Ectodermal cell (in vitro differentiated cells): Measurements from ENCODE around the gene SMU1.

ENCODE experiments used
- H3K27ac ChIP-seq: 2 replicates; pipeline ENCODE4 v1.7.0; 2013; ENCODE audit warnings: mild to moderate bottlenecking, low read depth, low read length; ENCODE audit not compliant: insufficient read depth, poor library complexity, severe bottlenecking
- H3K27me3 ChIP-seq: 2 replicates; pipeline ENCODE4 v1.7.0; 2013; ENCODE audit warnings: mild to moderate bottlenecking, low read length; ENCODE audit not compliant: insufficient read depth, control insufficient read depth, poor library complexity, severe bottlenecking
- H3K36me3 ChIP-seq: one replicate; pipeline ENCODE4 v1.7.0; 2013; ENCODE audit warnings: low read length; ENCODE audit not compliant: control insufficient read depth, insufficient read depth
- H3K4me1 ChIP-seq: one replicate; pipeline ENCODE4 v1.7.0; 2013; ENCODE audit warnings: low read length; ENCODE audit not compliant: control insufficient read depth, insufficient read depth
- H3K4me3 ChIP-seq: 2 replicates; pipeline ENCODE4 v1.7.0; 2013; ENCODE audit warnings: low read depth, low read length, control low read depth; ENCODE audit not compliant: insufficient read depth
- H3K9me3 ChIP-seq: 2 replicates; pipeline ENCODE4 v1.7.0; 2013; ENCODE audit warnings: mild to moderate bottlenecking, low read length, moderate library complexity; ENCODE audit not compliant: control insufficient read depth
- WGBS, 2 experiments: methylation state at CpG; one replicate each; pipeline ENCODE4 v1.1.7; 2013; ENCODE audit warnings: missing lambda C conversion rate in 2 of 2; 5-methylcytosine and 5-hydroxymethylcytosine counted together

The SMU1 gene

DNA sequence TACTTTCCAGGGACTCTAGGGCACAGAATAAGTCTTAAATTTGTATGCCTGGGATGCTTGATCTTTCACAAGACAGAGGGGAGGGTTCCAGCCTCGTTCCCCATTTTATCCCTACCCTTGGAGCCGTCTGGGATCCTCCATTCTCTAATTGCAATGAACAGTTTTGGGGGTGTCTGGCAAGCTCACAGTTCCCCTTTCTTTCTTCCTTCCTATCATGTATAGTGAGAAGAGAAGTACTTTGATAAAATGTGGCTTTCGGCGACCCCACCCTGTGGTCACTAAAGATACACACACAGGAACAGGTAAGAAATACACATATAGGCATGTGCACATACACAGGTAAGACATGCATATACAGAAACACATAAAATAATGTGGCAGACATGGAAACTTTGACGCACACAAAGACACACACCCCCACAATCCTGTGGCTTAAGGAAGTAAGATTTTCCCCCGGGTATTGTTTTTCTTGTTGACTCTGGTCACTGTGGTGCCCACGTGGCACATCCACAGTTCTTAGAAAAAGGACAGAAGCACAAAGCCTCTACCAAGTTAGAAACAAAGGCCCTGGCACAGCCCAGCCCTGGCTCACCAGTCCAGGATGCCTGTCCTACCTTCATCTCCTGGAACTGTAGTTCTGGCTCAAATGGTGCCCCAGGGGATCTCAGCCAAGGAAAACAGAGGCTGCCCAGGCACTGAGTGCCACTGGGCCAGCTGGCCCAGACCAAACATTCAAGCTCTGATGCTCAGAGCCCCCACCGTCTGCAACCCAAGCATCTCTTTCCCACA, 6.3 kb upstream of the SMU1 start:
- 82 to 83% methylated on average over 6 of the region's 8 CpGs for WGBS, 2 experiments
- Histone ChIP-seq H3K36me3 (no peaks in the 10 kb centered on the region), H3K27ac (no peak overlapping the region), H3K4me3 (no peak overlapping the region), H3K4me1 (peaks cover 5% of the 10 kb centered on the region), H3K27me3 (peaks cover 4% of the 10 kb centered on the region), H3K9me3 (no peaks in the 10 kb centered on the region)

DNA sequence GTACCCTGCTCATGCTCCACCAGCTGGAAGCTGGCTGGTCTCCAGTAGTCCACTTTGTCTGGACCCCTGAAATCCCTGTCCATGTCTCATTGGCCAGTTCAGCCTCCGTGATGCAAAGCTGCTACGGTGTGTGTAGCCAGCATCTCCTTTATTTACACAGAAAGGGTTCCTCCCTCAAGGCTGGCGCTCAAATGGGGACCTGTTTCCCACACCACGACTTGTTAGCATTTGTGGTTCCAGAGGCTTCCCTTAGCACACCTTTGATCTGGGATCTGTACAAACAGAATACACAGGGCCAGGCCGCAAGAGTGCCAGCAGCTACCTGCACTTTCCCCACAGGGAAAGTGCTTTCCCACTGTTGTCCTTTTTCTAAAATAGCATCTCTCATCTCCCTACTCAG, 5.7 kb upstream of the SMU1 start:
- H3K27ac ChIP-seq: no peak overlapping the region
- WGBS, 2 experiments: 85 to 91% methylated on average over 5 of the region's 5 CpGs
- H3K4me3 ChIP-seq: no peak overlapping the region
- H3K27me3 ChIP-seq: peaks cover 4% of the 10 kb centered on the region
- H3K36me3 ChIP-seq: no peaks in the 10 kb centered on the region
- H3K4me1 ChIP-seq: peaks cover 5% of the 10 kb centered on the region
- H3K9me3 ChIP-seq: no peaks in the 10 kb centered on the region

DNA sequence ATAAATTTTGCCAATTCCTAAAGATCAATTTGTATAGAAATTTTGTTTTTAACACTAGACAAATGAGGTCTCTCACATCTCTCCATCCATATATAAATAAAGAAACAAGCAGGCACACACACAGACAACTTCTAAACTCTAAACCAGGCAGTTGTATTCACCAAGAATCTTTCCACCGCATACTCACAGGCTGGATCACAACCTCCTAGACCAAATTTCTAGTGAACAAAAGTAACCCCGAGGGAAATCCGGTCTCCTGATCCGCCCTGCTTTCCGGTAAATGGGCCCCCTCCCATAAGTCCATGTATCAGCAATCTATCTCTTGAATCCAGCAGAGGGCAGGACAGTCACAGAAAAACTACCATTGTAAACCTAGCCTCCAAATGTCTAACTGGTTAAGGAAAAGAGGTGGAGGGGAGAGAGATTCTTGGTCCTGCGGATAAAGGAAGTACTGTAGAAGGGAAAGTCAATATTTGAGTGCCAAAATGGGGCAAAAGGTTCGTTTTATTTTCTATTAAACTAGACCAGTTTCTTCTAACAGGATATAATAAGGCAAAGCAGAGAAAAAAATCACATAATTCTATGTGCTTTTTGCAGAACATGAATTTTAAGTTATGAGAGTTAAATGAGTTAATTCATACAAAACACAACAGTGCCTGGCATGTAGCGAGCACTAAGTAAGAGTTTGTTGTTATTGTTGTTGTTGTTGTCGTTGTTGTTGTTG, 4.8 kb upstream of the SMU1 start:
- H3K4me1 ChIP-seq: peaks cover 5% of the 10 kb centered on the region
- H3K4me3 ChIP-seq: peak overlapping the region; percentile 13
- H3K36me3 ChIP-seq: no peaks in the 10 kb centered on the region
- no peaks in the 10 kb centered on the region for H3K9me3 ChIP-seq
- peaks cover 4% of the 10 kb centered on the region for H3K27me3 ChIP-seq
- WGBS, 2 experiments: 24 to 28% methylated on average over 8 to 9 of the region's 9 CpGs
- H3K27ac ChIP-seq: no peak overlapping the region

GRCh38 chr9:33080534-33080933, 4.1 kb upstream of the SMU1 start:
- 86 to 88% methylated on average over 6 of the region's 6 CpGs for WGBS, 2 experiments
- H3K4me3 ChIP-seq: peak overlapping the region; percentile 13

DNA sequence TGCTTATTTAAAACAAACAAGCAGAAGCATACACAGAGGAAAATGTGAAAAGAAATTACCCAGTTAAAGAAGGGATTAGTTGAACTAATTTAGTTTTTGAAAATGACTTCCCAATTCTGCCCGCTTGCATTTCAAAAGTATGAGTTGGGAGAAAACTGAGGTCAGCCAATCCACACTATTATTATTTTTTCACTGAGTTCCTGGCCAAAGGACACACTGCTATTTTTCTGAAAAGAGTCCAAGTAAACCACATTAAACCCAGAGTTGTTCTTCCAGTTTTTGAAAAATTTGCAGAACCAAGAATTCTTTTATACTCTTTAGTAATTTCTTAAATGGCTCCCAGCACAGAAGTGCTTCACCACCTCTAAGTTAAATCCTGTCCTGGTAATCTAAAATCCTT, 7.5 kb downstream of the SMU1 start:
- H3K9me3 ChIP-seq: no peaks in the 10 kb centered on the region
- no peak overlapping the region for H3K4me3 ChIP-seq
- 79 to 96% methylated on average over 1 of the region's 1 CpG for WGBS, 2 experiments
- no peaks in the 10 kb centered on the region for H3K27me3 ChIP-seq
- peaks cover 30% of the 10 kb centered on the region for H3K36me3 ChIP-seq
- no peak overlapping the region for H3K27ac ChIP-seq
- no peaks in the 10 kb centered on the region for H3K4me1 ChIP-seq

More at GRCh38 chr9:33080534-33080933, 4.1 kb upstream of the SMU1 start:
- H3K36me3 ChIP-seq: no peaks in the 10 kb centered on the region
- peaks cover 5% of the 10 kb centered on the region for H3K4me1 ChIP-seq
- H3K27ac ChIP-seq: no peak overlapping the region
- H3K27me3 ChIP-seq: peaks cover 4% of the 10 kb centered on the region
- no peaks in the 10 kb centered on the region for H3K9me3 ChIP-seq

GRCh38 chr9:33065157-33066076, 11.1 kb downstream of the SMU1 start:
- Histone ChIP-seq H3K4me1 (no peaks in the 10 kb centered on the region), H3K4me3 (no peak overlapping the region), H3K9me3 (no peaks in the 10 kb centered on the region), H3K27ac (no peak overlapping the region), H3K36me3 (peaks cover 37% of the 10 kb centered on the region), H3K27me3 (no peaks in the 10 kb centered on the region)
- 94% methylated on average over 5 of the region's 5 CpGs for WGBS, 2 experiments

GRCh38 chr9:33051144-33051543, 25.3 kb downstream of the SMU1 start:
- Histone ChIP-seq H3K36me3 (peaks cover 30% of the 10 kb centered on the region), H3K9me3 (no peaks in the 10 kb centered on the region), H3K4me3 (no peak overlapping the region), H3K27ac (no peak overlapping the region), H3K4me1 (no peaks in the 10 kb centered on the region), H3K27me3 (no peaks in the 10 kb centered on the region)
- WGBS, 2 experiments: 92 to 94% methylated on average over 3 to 4 of the region's 4 CpGs

DNA sequence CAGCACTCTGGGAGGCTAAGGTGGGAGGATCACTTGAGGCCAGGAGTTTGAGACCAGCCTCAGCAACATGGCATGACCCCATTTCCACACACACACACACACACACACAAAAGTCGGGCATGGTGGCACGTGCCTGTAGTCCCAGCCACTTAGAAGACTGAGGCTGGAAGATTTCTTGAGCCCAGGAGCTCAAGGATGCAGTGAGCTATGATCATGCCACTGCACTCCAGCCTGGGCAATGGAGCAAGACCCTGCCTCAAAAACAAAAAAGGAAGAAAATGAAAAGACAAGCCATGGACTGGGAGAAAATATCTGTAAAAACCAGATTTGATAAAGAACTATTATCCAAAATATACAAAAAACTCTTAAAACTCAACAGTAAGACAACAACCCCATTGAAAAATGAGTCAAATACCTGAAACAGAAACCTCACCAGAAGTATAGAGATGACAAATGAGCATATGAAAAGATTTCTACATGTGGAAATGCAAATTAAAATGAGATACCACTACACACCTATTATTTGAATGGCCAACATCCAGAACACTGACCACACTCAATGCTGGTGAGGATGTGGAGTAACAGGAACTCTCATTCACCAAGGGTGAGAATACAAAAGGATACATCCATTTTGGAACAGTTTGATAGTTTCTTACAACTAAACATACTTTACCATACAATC, 26.7 kb downstream of the SMU1 start:
- peaks cover 32% of the 10 kb centered on the region for H3K36me3 ChIP-seq
- no peaks in the 10 kb centered on the region for H3K9me3 ChIP-seq
- 91 to 94% methylated on average over 2 of the region's 2 CpGs for WGBS, 2 experiments

GRCh38 chr9:33048054-33048465, 28.4 kb downstream of the SMU1 start:
- H3K9me3 ChIP-seq: no peaks in the 10 kb centered on the region
- WGBS, 2 experiments: 95 to 96% methylated on average over 2 of the region's 2 CpGs
- H3K4me1 ChIP-seq: peaks cover 6% of the 10 kb centered on the region
- H3K27ac ChIP-seq: no peak overlapping the region
- H3K4me3 ChIP-seq: no peak overlapping the region
- peaks cover 28% of the 10 kb centered on the region for H3K36me3 ChIP-seq
- no peaks in the 10 kb centered on the region for H3K27me3 ChIP-seq

More for the DNA sequence above, 26.7 kb downstream of the SMU1 start:
- H3K27ac ChIP-seq: no peak overlapping the region
- no peak overlapping the region for H3K4me3 ChIP-seq
- H3K4me1 ChIP-seq: no peaks in the 10 kb centered on the region
- H3K27me3 ChIP-seq: no peaks in the 10 kb centered on the region
